T-helper 2 cell (primary cell): ENCODE measurements around the gene IL1F10.
"Not testable (repeated sequence)": the region's sequence is repeated elsewhere in the genome, so short reads cannot be mapped to it uniquely, and the experiment has no call there.

Source experiments
- DNase-seq, 5 experiments: peaks; one replicate each; pipeline versions ENCODE4 v3.0.0 to v3.0.0-alpha.2; 2012 to 2022

IL1F10 gene

GRCh38 chr2:113081488-113082210 is 13.9 kb downstream of the IL1F10 start:
- DNase-seq: no peak

GRCh38 chr2:113083296-113083695 is 15.5 kb downstream of the IL1F10 start:
- no peak for DNase-seq

- peak in 1 of 5 experiments; percentile 60 for DNase-seq
These were observed 16.7 kb downstream of the IL1F10 start for GRCh38 chr2:113084249-113085000.

GRCh38 chr2:113085542-113085941 is 17.8 kb downstream of the IL1F10 start:
- no peak for DNase-seq

- DNase-seq: no peak
These were observed 20.6 kb downstream of the IL1F10 start for GRCh38 chr2:113088213-113088992.

GRCh38 chr2:113089916-113090315 is 22.1 kb downstream of the IL1F10 start:
- DNase-seq: peak in 1 of 5 experiments; percentile 53

- no peak for DNase-seq
These were observed 23.6 kb downstream of the IL1F10 start for GRCh38 chr2:113091231-113091896.

GRCh38 chr2:113092864-113093612 is 25.3 kb downstream of the IL1F10 start:
- DNase-seq: no peak

- no peak for DNase-seq
These were observed 25.8 kb downstream of the IL1F10 start for GRCh38 chr2:113093613-113093977.

GRCh38 chr2:113096306-113096705 is 28.5 kb downstream of the IL1F10 start:
- not testable (repeated sequence) for DNase-seq

- peak in 1 of 5 experiments; percentile 14 for DNase-seq
These were observed 29.3 kb downstream of the IL1F10 start for GRCh38 chr2:113096842-113097618.

GRCh38 chr2:113098041-113098440 is 30.3 kb downstream of the IL1F10 start:
- DNase-seq: peak in 1 of 5 experiments; percentile 75

- no peak for DNase-seq
These were observed 30.8 kb downstream of the IL1F10 start for GRCh38 chr2:113098532-113098931.

- DNase-seq: no peak
These were observed 34.4 kb downstream of the IL1F10 start for GRCh38 chr2:113102133-113102532.

- no peak for DNase-seq
These were observed 35.5 kb downstream of the IL1F10 start for GRCh38 chr2:113103277-113103676.

- peak in 1 of 5 experiments; percentile 68 for DNase-seq
These were observed 36.4 kb downstream of the IL1F10 start for GRCh38 chr2:113104054-113104611.

- DNase-seq: peak in 1 of 5 experiments; percentile 48
These were observed 37.4 kb downstream of the IL1F10 start for GRCh38 chr2:113105047-113105785.

- DNase-seq: no peak
These were observed 43.4 kb downstream of the IL1F10 start for GRCh38 chr2:113111121-113111520.

- no peak for DNase-seq
These were observed 44.1 kb downstream of the IL1F10 start for GRCh38 chr2:113111823-113112287.

- no peak for DNase-seq
These were observed 44.7 kb downstream of the IL1F10 start for GRCh38 chr2:113112441-113112840.
